Brain microvascular endothelial cell (primary cell): ENCODE measurements around the gene RASAL2.

Experiments used
- DNase-seq: peaks from one replicate; pipeline ENCODE4 v3.0.0-alpha.2; 2020
- H3K27ac ChIP-seq: fragments of 250-450 bp; sonication (Bioruptor Pico); 2 replicates; pipeline ENCODE4 v1.5.1; 2020; ENCODE audit warnings: mild to moderate bottlenecking, moderate library complexity
- H3K27me3 ChIP-seq: fragments of 250-450 bp; sonication (Bioruptor Pico); replicated peaks from 2 replicates; pipeline ENCODE4 v1.5.1; 2020; ENCODE audit warnings: mild to moderate bottlenecking
- H3K36me3 ChIP-seq: fragments of 250-450 bp; sonication (Bioruptor Pico); replicated peaks from 2 replicates; pipeline ENCODE4 v1.5.1; 2020; ENCODE audit warnings: mild to moderate bottlenecking
- H3K4me3 ChIP-seq: 2 replicates; pipeline ENCODE4 v1.5.1; 2011; ENCODE audit warnings: low read depth, mild to moderate bottlenecking, control low read depth, low read length, moderate library complexity
- in situ Hi-C: cut with HindIII; loops from 2 replicates; pipeline ENCODE4 v1.10.0; 2017; ENCODE audit warnings: low sequenced_read_pairs, low pct_ligation_motif_present
- TF ChIP-seq, protein P1 (sequence below): IDR thresholded peaks from 2 replicates; pipeline ENCODE4 v1.5.1; 2011; ENCODE audit warnings: low read depth, mild to moderate bottlenecking, moderate library complexity, low read length, control low read depth, inconsistent platforms; ENCODE audit errors: missing control alignments

RASAL2 gene

DNA sequence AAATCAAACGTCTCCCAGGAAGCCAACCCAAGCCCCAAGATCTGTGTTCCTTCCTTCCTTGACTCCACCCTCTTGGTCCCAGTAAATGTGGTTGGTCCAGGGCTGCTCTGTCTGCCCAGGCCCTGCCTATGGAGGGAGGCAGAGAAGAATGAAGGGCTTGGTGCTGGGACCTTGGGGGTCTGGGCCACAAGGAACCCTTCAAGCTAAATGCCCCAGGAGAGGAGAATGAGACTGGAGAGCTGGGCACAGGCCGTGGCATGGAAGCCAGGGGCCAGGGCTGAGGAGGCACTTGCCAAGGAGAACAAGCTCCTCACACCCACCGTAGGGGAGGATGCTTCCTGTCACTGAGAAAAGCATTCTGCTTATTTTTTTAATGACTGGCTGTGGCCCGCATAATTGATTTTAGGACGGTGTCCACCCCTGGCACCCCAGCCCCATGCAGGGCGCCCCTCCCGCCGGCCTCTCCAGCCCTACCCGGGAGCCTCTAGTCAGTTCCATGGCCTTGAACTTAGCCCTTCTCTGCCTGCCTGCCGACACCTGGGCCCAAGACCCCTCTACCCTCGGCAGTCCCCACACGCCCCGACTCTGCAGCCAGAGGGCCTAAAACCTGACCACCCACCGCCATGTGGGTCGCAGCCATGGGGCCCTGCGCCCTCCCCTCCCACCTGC is 402.0 kb downstream of the RASAL2 start:
- DNase-seq: no peak
- in situ Hi-C loops: no loop called here
- no peaks in the 10 kb centered on the region for H3K36me3 ChIP-seq
- no peak overlapping the region for H3K4me3 ChIP-seq
- TF ChIP-seq, protein P1, sequence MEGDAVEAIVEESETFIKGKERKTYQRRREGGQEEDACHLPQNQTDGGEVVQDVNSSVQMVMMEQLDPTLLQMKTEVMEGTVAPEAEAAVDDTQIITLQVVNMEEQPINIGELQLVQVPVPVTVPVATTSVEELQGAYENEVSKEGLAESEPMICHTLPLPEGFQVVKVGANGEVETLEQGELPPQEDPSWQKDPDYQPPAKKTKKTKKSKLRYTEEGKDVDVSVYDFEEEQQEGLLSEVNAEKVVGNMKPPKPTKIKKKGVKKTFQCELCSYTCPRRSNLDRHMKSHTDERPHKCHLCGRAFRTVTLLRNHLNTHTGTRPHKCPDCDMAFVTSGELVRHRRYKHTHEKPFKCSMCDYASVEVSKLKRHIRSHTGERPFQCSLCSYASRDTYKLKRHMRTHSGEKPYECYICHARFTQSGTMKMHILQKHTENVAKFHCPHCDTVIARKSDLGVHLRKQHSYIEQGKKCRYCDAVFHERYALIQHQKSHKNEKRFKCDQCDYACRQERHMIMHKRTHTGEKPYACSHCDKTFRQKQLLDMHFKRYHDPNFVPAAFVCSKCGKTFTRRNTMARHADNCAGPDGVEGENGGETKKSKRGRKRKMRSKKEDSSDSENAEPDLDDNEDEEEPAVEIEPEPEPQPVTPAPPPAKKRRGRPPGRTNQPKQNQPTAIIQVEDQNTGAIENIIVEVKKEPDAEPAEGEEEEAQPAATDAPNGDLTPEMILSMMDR: no peak
- H3K27me3 ChIP-seq: no peaks in the 10 kb centered on the region
- no peak overlapping the region for H3K27ac ChIP-seq

DNA sequence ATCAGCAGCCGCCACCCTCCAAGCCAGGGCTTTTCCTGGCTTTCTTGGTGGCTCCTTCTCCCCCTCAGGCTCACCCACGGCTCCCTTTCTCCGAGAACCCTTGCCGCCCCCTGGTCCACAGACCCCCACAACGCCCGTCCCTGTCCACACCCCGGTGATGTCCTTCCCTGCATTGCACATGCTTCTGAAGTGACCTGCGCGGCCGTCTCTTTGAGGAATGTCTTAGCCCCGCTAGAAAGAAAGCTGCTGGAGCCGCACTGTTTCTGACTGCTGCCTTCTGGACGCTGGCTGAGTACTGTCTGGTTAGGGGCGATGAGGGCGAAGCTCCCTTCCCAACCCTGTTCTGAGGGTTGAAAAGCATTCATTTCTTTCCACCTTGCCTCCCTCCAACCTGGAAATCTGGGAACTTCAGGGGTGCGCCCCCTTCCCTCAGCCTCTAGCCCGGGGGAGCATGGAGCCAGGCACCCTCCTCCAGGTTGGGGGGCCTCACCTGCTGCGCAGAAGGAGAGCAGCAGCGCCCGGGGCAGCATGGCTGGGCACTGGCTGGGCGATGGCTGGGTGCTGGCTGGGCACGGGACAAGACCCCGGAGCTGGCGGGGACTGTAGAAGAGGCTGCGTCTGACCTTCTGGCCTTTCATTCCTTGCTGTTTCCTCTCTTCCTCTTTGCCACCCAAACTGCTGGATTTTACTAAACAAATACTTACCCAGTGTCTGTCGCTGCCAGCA is 402.7 kb downstream of the RASAL2 start, which contains the start of gene CLEC20A:
CLEC20A (minus strand) TSS at position 555 of the 726 bp plus-strand sequence; CDS start at position 530, 25 bp downstream.
- Histone ChIP-seq H3K27ac (no peak within 1 kb of the TSS), H3K4me3 (no peak within 1 kb of the TSS), H3K27me3 (no peaks in the 10 kb centered on the region), H3K36me3 (no peaks in the 10 kb centered on the region)
- no peak for DNase-seq
- in situ Hi-C loops: no loop called here
- TF ChIP-seq, protein P1: no peak

DNA sequence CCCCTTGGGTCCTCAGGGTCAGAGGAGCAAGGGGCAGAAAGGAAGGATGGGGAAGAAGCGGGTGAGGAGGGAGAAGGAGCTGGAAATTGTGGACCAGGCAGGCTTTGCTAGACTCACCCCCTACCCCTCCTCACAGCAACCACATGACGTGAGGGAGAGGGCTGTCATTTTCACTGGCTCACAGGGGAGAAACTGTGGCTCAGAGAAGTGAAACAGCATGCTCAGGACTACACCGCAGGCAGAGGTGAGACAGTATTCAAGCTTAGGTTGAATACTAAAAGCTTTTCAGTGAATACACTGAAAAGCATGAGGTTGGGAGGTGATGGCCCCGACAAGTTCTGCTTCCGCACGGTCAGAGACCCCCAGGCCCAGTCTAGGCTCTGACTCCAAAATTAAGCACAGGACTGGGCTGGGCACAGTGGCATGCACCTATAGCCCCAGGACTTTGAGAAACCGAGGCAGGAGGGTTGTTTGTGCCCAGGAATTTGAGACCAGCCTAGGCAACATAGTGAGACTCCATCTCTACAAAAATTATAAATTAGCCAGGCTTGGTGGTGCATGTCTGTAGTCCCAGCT is 404.1 kb downstream of the RASAL2 start:
- Histone ChIP-seq H3K4me3 (no peak overlapping the region), H3K27ac (no peak overlapping the region), H3K27me3 (no peaks in the 10 kb centered on the region), H3K36me3 (no peaks in the 10 kb centered on the region)
- in situ Hi-C loops: no loop called here
- TF ChIP-seq, protein P1: no peak
- no peak for DNase-seq

DNA sequence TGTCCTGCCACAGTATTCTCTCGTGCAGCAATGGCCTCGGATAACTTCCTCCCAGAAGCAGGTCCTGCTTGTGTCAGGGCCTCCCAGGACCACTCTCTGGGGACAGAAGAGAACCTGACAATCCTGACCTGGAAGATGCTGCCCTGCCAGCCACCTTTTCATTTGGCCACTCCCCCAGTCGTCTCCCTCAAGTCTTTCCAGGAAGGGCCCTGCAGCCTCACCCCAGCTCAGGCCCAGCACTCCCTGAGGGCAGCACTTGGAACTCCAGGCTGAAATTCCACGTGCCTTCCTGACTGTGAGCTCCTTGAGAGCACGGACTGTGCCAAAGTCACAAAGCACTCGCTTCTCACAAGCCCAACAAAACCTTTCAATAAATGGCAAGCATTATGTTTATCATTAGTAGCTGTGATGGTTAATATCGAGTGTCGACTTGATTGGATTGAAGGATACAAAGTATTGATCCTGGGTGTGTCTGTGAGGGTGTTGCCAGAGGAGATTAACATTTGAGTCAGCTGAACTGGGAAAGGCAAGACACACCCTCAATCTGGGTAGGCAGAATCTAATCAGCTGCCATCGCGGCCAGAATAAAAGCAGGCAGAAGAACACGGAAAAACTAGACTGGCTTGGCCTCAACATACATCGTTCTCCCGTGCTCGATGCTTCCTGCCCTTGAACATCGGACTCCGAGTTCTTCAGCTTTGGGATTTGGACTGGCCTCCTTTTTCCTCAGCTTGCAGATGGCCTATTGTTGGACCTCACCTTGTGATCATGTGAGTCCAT is 405.2 kb downstream of the RASAL2 start:
- no peak for DNase-seq
- no peak overlapping the region for H3K4me3 ChIP-seq
- no peaks in the 10 kb centered on the region for H3K27me3 ChIP-seq
- TF ChIP-seq, protein P1: no peak
- in situ Hi-C loops: no loop called here
- H3K36me3 ChIP-seq: no peaks in the 10 kb centered on the region
- no peak overlapping the region for H3K27ac ChIP-seq

DNA sequence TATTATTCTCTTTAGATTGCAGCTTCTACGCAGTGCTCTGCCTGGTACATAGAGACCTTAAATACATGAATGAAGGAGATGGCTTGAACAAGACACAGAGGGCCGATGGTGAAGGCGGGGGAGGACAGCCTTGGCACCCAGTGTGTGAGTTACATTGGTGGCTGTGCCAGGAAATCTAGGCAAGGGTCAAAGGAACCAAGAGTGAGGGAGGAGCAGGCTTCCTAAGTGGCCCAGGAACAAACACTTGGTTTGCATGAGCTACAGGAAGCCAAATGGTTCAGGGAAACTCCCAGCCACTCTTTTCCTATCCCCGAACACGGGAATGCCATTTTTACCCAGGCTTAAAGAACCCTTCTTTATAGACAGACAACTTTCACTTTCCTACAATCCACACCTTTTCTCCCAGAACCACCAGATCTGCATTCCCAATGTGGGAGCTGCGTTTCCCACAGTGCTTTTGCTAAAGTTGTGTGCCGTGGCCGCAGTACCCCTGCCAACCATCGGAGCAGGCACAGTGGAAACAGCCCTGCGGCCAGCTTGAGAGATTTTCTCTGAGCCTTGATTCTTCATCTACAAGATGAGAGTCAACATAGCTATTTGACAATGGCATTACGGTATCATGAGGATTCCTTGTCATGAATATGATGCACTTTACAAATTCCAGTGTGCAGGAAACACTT is 406.3 kb downstream of the RASAL2 start:
- DNase-seq: no peak
- in situ Hi-C loops: no loop called here
- no peak overlapping the region for H3K27ac ChIP-seq
- H3K4me3 ChIP-seq: no peak overlapping the region
- TF ChIP-seq, protein P1: peak; percentile 58
- no peaks in the 10 kb centered on the region for H3K27me3 ChIP-seq
- no peaks in the 10 kb centered on the region for H3K36me3 ChIP-seq
